B cell (primary cell): Measurements from ENCODE around the gene PAQR7. TPM values are rescaled to one million over a fixed set of nuclear protein-coding genes. Genes with fewer than 3 reads are reported as not detected.

ENCODE experiments used
- ATAC-seq: fragments of 200-7000 bp; cut with Tn5 transposase; one replicate; pipeline ENCODE4 v1.10.0; 2021; ENCODE audit warnings: low read depth, mild to moderate bottlenecking, moderate number of reproducible peaks, moderate library complexity
- CTCF ChIA-PET: fragments of 350-600 bp; sonication (Branson Sonifier 250); formaldehyde crosslinking; loops from one replicate; lab custom pipeline; 2021; ENCODE audit warnings: antibody characterized with exemption, inconsistent platforms; lab: Charles Lee
- POLR2A ChIA-PET: fragments of 350-600 bp; sonication (Branson Sonifier 250); formaldehyde crosslinking; loops from one replicate; lab custom pipeline; 2021; ENCODE audit warnings: antibody characterized with exemption; lab: Charles Lee
- DNase-seq: peaks from one replicate; pipeline ENCODE4 v3.0.0; 2013
- H2AFZ ChIP-seq: 2 replicates; pipeline ENCODE4 v1.6.1; 2012; ENCODE audit warnings: mild to moderate bottlenecking, low read depth, low read length; ENCODE audit not compliant: insufficient read depth, poor library complexity, severe bottlenecking
- H3K27ac ChIP-seq, 2 donors: 1 replicate in 1 of 2; 2 replicates in 1 of 2; pipeline ENCODE4 v1.5.1; 2012 to 2013; ENCODE audit warnings: low read length in 2 of 2, mild to moderate bottlenecking in 2 of 2, moderate library complexity in 1 of 2
- H3K27me3 ChIP-seq, 4 experiments: fragments of 200-600 bp in 1 of 4; sonication (generic) in 1 of 4; replicated peaks in 1 of 4; 1 replicate in 2 of 4; 2 replicates in 2 of 4; pipeline versions ENCODE4 v1.6.1 to v1.7.0; 2013 to 2016; ENCODE audit warnings: low read length in 3 of 4, mild to moderate bottlenecking in 2 of 4, mixed read lengths in 1 of 4, moderate library complexity in 1 of 4; ENCODE audit not compliant: insufficient read depth in 4 of 4, control insufficient read depth in 3 of 4; ENCODE audit errors: control extremely low read depth in 1 of 4
- H3K36me3 ChIP-seq, 2 experiments: replicated peaks in 1 of 2; 1 replicate in 1 of 2; 2 replicates in 1 of 2; pipeline versions ENCODE4 v1.6.1 to v1.7.1; 2013; ENCODE audit warnings: low read length in 1 of 2; ENCODE audit not compliant: insufficient read depth in 2 of 2, control insufficient read depth in 1 of 2; ENCODE audit errors: control extremely low read depth in 1 of 2, extremely low read depth in 1 of 2
- H3K4me1 ChIP-seq, 2 donors: fragments of 200-600 bp in 1 of 2; sonication (generic) in 1 of 2; 1 replicate in 1 of 2; 2 replicates in 1 of 2; pipeline versions ENCODE4 v1.5.1 to v1.6.1; 2013 to 2017; ENCODE audit warnings: low read length in 2 of 2; ENCODE audit not compliant: control insufficient read depth in 2 of 2, insufficient read depth in 2 of 2
- H3K4me2 ChIP-seq: replicated peaks from 2 replicates; pipeline ENCODE3; 2012; ENCODE audit warnings: mild to moderate bottlenecking, low read depth, low read length; ENCODE audit not compliant: poor library complexity, severe bottlenecking
- H3K4me3 ChIP-seq, 5 experiments: fragments of 200-600 bp in 1 of 5; sonication (generic) in 1 of 5; 1 replicate in 3 of 5; 2 replicates in 2 of 5; pipeline versions ENCODE4 v1.5.1 to v1.7.0; 2011 to 2016; ENCODE audit warnings: low read length in 4 of 5, mild to moderate bottlenecking in 4 of 5, low read depth in 2 of 5, control low read depth in 1 of 5, moderate library complexity in 1 of 5; ENCODE audit not compliant: insufficient read depth in 1 of 5; ENCODE audit errors: control extremely low read depth in 1 of 5, extremely low read depth in 1 of 5
- H3K79me2 ChIP-seq: fragments of 200-600 bp; sonication (generic); one replicate; pipeline ENCODE4 v1.6.0; 2016; ENCODE audit warnings: low read length; ENCODE audit not compliant: control insufficient read depth, insufficient read depth
- H3K9ac ChIP-seq: fragments of 200-600 bp; sonication (generic); 2 replicates; pipeline ENCODE4 v1.6.1; 2017; ENCODE audit warnings: mild to moderate bottlenecking, low read length, moderate library complexity
- H3K9me3 ChIP-seq, 3 donors: one replicate each; pipeline versions ENCODE4 v1.6.1 to v1.7.1; 2013; ENCODE audit warnings: low read length in 2 of 3; ENCODE audit not compliant: control insufficient read depth in 2 of 3, insufficient read depth in 1 of 3; ENCODE audit errors: control extremely low read depth in 1 of 3
- H4K20me1 ChIP-seq: 2 replicates; pipeline ENCODE4 v1.6.0; 2012; ENCODE audit warnings: mild to moderate bottlenecking, low read length; ENCODE audit not compliant: insufficient read depth, control insufficient read depth, poor library complexity, severe bottlenecking
- H3K27ac Mint-ChIP-seq: one replicate; pipeline ENCODE4 v1.8.0; 2021; ENCODE audit warnings: mixed read lengths
- H3K27me3 Mint-ChIP-seq: one replicate; pipeline ENCODE4 v1.8.0; 2021; ENCODE audit warnings: mixed read lengths
- H3K4me1 Mint-ChIP-seq: one replicate; pipeline ENCODE4 v1.8.0; 2021; ENCODE audit warnings: mixed read lengths
- H3K4me3 Mint-ChIP-seq: one replicate; pipeline ENCODE4 v1.8.0; 2021; ENCODE audit warnings: mixed read lengths
- H3K9me3 Mint-ChIP-seq: one replicate; pipeline ENCODE4 v1.8.0; 2022; ENCODE audit warnings: mixed read lengths; ENCODE audit not compliant: insufficient read depth
- EZH2 ChIP-seq: IDR thresholded peaks from 2 replicates; pipeline ENCODE4 v1.6.1; 2012; ENCODE audit warnings: borderline replicate concordance, low read depth, mild to moderate bottlenecking, moderate library complexity, low read length; ENCODE audit not compliant: insufficient read depth, poor library complexity, severe bottlenecking
- WGBS: methylation state at CpG from one replicate; pipeline ENCODE4 v1.1.5; 2013; ENCODE audit warnings: missing lambda C conversion rate; ENCODE audit not compliant: insufficient coverage; 5-methylcytosine and 5-hydroxymethylcytosine counted together
- intact Hi-C: fragments of 100-400 bp; cut with micrococcal nuclease; formaldehyde crosslinking; loops from one replicate; pipeline ENCODE4 v1.10.0; 2022
- polyA plus RNA-seq: library from polyadenylated mRNA; depleted of rRNA; stranded (reverse); fragments of >200 nt; gene quantifications from 2 replicates; pipeline ENCODE4 v1.2.3, GENCODE V29; 2012
- total RNA-seq, 2 donors: library from RNA; stranded (reverse); fragments of 120-200 nt in 1 of 2; gene quantifications; 1 replicate in 1 of 2; 2 replicates in 1 of 2; pipeline versions ENCODE4 v1.2.3 to v1.2.4, GENCODE V29; 2013 to 2022
- TF ChIP-seq, protein P1 (sequence below): fragments of 200-600 bp; IDR thresholded peaks from one replicate; pipeline ENCODE4 v1.8.0; 2022; ENCODE audit warnings: antibody characterized with exemption, mild to moderate bottlenecking

Gene PAQR7
- total and polyA plus RNA-seq, 2 donors (not counting 1 experiment from before 2014, with no cell fraction given): 4.2 to 5.5 TPM

DNA sequence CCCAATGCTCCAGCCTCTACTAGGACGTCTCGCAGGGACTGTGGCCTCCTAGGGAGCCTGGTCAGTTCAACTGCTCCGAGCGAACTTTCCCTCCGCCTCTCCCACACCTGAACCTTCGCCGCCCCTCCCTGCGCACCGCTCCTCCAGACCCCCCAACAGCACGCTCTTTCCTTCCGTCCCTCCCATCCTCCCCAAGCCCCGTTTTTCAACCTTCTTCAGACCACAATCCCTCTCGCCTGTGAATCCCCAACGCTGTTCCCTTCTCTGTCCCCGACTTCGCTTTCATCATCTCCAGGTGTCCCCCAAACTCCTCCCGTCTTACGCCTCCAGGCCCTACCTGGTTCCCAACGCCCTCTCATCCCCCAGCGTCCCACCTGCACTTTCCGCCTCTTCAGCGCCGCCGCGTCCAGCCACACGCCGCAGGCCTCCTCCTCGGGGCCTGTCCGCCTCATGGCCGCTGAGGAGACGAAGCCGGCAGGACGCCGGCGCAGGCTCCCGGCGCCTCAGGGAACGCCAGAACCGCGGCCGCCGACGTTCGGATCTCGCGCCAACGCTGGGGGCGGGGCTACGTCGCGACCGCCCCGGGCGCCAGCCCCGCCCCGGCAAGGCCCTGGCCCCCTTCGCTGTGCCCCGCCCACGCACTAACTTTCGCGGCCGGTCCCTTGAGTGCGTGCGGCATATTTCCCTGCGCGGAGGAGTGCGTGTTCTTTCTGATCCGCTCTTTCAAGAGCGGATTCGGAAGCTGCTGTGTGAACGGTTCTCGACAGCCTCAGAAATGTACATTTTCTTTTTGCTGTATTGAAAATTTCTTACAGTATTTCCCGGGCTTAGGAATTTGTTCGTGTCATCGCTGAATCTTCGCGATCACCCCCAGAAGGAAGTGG is 16.4 kb downstream of the PAQR7 start, which contains the start of gene AUNIP:
Gene AUNIP, minus strand, starts transcription at position 552 of the 884 bp plus-strand sequence. Its CDS starts 100 bp downstream, at position 452.
- H3K4me1 ChIP-seq: peaks cover 22 to 30% of the 10 kb centered on the region in 2 donors
- intact Hi-C loops: loop anchor here (1.0 kb wide), 4 partner anchors 16 to 139 kb away; partner anchors contain the start of genes PAFAH2, PAQR7 and STMN1
- peak within 1 kb of the TSS; percentile 98 for H2AFZ ChIP-seq
- peaks cover 26% of the 10 kb centered on the region for H3K4me1 Mint-ChIP-seq
- H3K4me3 Mint-ChIP-seq: peak within 1 kb of the TSS; percentile 96
- no peaks in the 10 kb centered on the region for H4K20me1 ChIP-seq
- DNase-seq (peak; percentile 93), ATAC-seq (peak; percentile 99)
- H3K27ac Mint-ChIP-seq: peak within 1 kb of the TSS; percentile 95
- H3K4me2 ChIP-seq: peak within 1 kb of the TSS; percentile 99
- H3K9me3 ChIP-seq: peaks cover 0 to 4% (median 0%) of the 10 kb centered on the region in 3 donors
- peak within 1 kb of the TSS; percentile 88 for H3K9ac ChIP-seq
- CTCF ChIA-PET: no interaction called here
- no peaks in the 10 kb centered on the region for H3K36me3 ChIP-seq
- no peaks in the 10 kb centered on the region for H3K9me3 Mint-ChIP-seq
- peak within 1 kb of the TSS; percentile 76 to 86 for H3K27ac ChIP-seq
- no peak for TF ChIP-seq EZH2
- TF ChIP-seq, protein P1, sequence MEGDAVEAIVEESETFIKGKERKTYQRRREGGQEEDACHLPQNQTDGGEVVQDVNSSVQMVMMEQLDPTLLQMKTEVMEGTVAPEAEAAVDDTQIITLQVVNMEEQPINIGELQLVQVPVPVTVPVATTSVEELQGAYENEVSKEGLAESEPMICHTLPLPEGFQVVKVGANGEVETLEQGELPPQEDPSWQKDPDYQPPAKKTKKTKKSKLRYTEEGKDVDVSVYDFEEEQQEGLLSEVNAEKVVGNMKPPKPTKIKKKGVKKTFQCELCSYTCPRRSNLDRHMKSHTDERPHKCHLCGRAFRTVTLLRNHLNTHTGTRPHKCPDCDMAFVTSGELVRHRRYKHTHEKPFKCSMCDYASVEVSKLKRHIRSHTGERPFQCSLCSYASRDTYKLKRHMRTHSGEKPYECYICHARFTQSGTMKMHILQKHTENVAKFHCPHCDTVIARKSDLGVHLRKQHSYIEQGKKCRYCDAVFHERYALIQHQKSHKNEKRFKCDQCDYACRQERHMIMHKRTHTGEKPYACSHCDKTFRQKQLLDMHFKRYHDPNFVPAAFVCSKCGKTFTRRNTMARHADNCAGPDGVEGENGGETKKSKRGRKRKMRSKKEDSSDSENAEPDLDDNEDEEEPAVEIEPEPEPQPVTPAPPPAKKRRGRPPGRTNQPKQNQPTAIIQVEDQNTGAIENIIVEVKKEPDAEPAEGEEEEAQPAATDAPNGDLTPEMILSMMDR: no peak
- H3K4me3 ChIP-seq: peak within 1 kb of the TSS; percentile 65 to 91 (median 77)
- H3K79me2 ChIP-seq: no peaks in the 10 kb centered on the region
- POLR2A ChIA-PET: no interaction called here
- no peaks in the 10 kb centered on the region for H3K27me3 ChIP-seq
- WGBS: under 1% methylated on average over 77 of the region's 77 CpGs
- no peaks in the 10 kb centered on the region for H3K27me3 Mint-ChIP-seq

DNA sequence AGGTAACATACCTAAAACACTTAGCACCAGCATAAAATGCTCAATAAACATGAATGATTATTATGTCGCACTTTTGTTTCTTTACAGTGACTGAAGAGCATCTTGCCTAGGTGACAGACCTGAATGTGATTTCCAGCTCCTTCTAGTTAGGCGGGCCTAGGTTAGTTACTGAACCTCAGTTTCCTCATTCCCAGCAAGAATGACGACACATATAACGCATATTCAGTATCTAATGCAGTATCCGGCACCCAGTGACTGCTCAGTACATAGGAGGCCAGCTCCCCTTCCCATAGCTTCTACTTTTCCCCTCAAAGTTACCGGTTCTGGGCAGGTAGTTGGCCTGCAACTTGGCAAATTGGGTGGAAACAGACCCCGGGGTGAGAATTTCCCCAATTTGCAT is 17.0 kb downstream of the PAQR7 start:
- Mint-ChIP-seq H3K4me3 (peak overlapping the region; percentile 96), H3K9me3 (no peaks in the 10 kb centered on the region), H3K27ac (no peak overlapping the region), H3K27me3 (no peaks in the 10 kb centered on the region), H3K4me1 (peaks cover 26% of the 10 kb centered on the region)
- intact Hi-C loops: no loop called here
- POLR2A ChIA-PET: no interaction called here
- H3K9ac ChIP-seq: peak overlapping the region; percentile 88
- H4K20me1 ChIP-seq: no peaks in the 10 kb centered on the region
- no peak overlapping the region for H3K27ac ChIP-seq
- peak overlapping the region; percentile 99 for H3K4me2 ChIP-seq
- 51% methylated on average over 6 of the region's 7 CpGs for WGBS
- H2AFZ ChIP-seq: peak overlapping the region; percentile 98
- ATAC-seq (no peak), DNase-seq (no peak)
- peak overlapping the region in 3 of 5 experiments; percentile 65 to 77 (median 74) for H3K4me3 ChIP-seq
- peaks cover 0 to 4% (median 0%) of the 10 kb centered on the region in 3 donors for H3K9me3 ChIP-seq
- no peaks in the 10 kb centered on the region for H3K79me2 ChIP-seq
- H3K36me3 ChIP-seq: no peaks in the 10 kb centered on the region
- H3K27me3 ChIP-seq: no peaks in the 10 kb centered on the region
- CTCF ChIA-PET: no interaction called here
- TF ChIP-seq, protein P1: no peak
- TF ChIP-seq EZH2: no peak
- peaks cover 22 to 30% of the 10 kb centered on the region in 2 donors for H3K4me1 ChIP-seq
